Amygdala (tissue), 56 donors: Measurements from ENCODE around the gene PAN2.
"Not testable (repeated sequence)": the region's sequence is repeated elsewhere in the genome, so short reads cannot be mapped to it uniquely, and the experiment has no call there.

ENCODE experiments used
- DNase-seq, 56 donors: peaks; one replicate each; lab custom pipeline; 2025; lab: John Stamatoyannopoulos, UW

PAN2 gene

GRCh38 chr12:56348776-56349175 is 15.0 kb upstream of the PAN2 start:
- DNase-seq, result no peak

- not testable (repeated sequence) for DNase-seq
These were observed 13.5 kb upstream of the PAN2 start for GRCh38 chr12:56347255-56347654.

- DNase-seq, result no peak
These were observed 12.9 kb upstream of the PAN2 start for GRCh38 chr12:56346675-56347074.

- not testable (repeated sequence) for DNase-seq
These were observed 8.5 kb upstream of the PAN2 start for GRCh38 chr12:56342290-56342689.

GRCh38 chr12:56341616-56342015 is 7.8 kb upstream of the PAN2 start:
- no peak for DNase-seq

- DNase-seq, result no peak
These were observed 5.3 kb upstream of the PAN2 start for GRCh38 chr12:56339158-56339422.

GRCh38 chr12:56338308-56339157 is 4.7 kb upstream of the PAN2 start, which contains the start of gene IL23A:
Gene IL23A, plus strand, starts transcription at chr12:56338884. Its CDS starts 161 bp downstream, at chr12:56339045.
- DNase-seq, result no peak

GRCh38 chr12:56337753-56338251 is 4.0 kb upstream of the PAN2 start:
- DNase-seq, result no peak

- DNase-seq, result peak in 12 of 56 donors; percentile 6 to 47 (median 8)
These were observed 2.8 kb upstream of the PAN2 start for GRCh38 chr12:56336361-56337167.

- not testable (repeated sequence) for DNase-seq
These were observed 1.7 kb upstream of the PAN2 start for GRCh38 chr12:56335527-56335926.

GRCh38 chr12:56334490-56334793 is 642 bp upstream of the PAN2 start:
- no peak for DNase-seq

- DNase-seq, result peak in 2 of 56 donors; percentile 41 to 43
These were observed 562 bp downstream of the PAN2 start for GRCh38 chr12:56333197-56333678.

- DNase-seq, result no peak
These were observed 1.1 kb downstream of the PAN2 start for GRCh38 chr12:56332512-56333196.

- DNase-seq, result no peak
These were observed 2.8 kb downstream of the PAN2 start for GRCh38 chr12:56330936-56331490.

GRCh38 chr12:56326533-56326932 is 7.3 kb downstream of the PAN2 start:
- peak in 1 of 56 donors; percentile 14 for DNase-seq

GRCh38 chr12:56326126-56326525 is 7.7 kb downstream of the PAN2 start:
- no peak for DNase-seq

- no peak for DNase-seq
These were observed 9.6 kb downstream of the PAN2 start for GRCh38 chr12:56324206-56324605.

GRCh38 chr12:56321610-56322009 is 12.2 kb downstream of the PAN2 start:
- DNase-seq, result not testable (repeated sequence)

GRCh38 chr12:56321027-56321426 is 12.8 kb downstream of the PAN2 start:
- DNase-seq, result no peak

- DNase-seq, result no peak
These were observed 16.1 kb downstream of the PAN2 start for GRCh38 chr12:56317675-56318074.
